K562 (cell line): Measurements from ENCODE around the gene CKAP2. TPM values are rescaled to one million over a fixed set of nuclear protein-coding genes. Genes with fewer than 3 reads are reported as not detected.

Experiments
- CEBPG ChIP-seq, 3 experiments: fragments of 200-800 bp in 1 of 3; sonication (Bioruptor generic) in 1 of 3; sonication (generic) in 1 of 3; formaldehyde crosslinking in 1 of 3; IDR thresholded peaks in 2 of 3; conservative IDR thresholded peaks in 1 of 3; 2 replicates each; pipeline versions ENCODE4 v1.6.1 to v1.8.0; 2016 to 2022; ENCODE audit warnings: missing compliant biosample characterization in 2 of 3, missing genetic modification characterization in 2 of 3, mild to moderate bottlenecking in 1 of 3, missing genetic modification reagents in 1 of 3
- CHD7 ChIP-seq: fragments of 200-600 bp; sonication (generic); IDR thresholded peaks from one replicate; pipeline ENCODE4 v1.6.1; 2012; ENCODE audit warnings: mild to moderate bottlenecking, low read depth, low read length, inconsistent platforms
- ESRRA ChIP-seq: fragments of 450-650 bp; IDR thresholded peaks from 2 replicates; pipeline ENCODE4 v1.6.1; 2014; ENCODE audit warnings: low read depth, mild to moderate bottlenecking, moderate library complexity, borderline replicate concordance
- ID3 ChIP-seq, 2 experiments: fragments of 250-450 bp in 1 of 2; fragments of 450-650 bp in 1 of 2; sonication (Bioruptor Pico) in 1 of 2; IDR thresholded peaks; 2 replicates each; pipeline versions ENCODE4 v1.6.1 to v1.8.0; 2016 to 2021; ENCODE audit warnings: mild to moderate bottlenecking in 2 of 2, moderate library complexity in 2 of 2, missing compliant biosample characterization in 1 of 2, missing genetic modification characterization in 1 of 2
- KLF1 ChIP-seq: fragments of 450-650 bp; IDR thresholded peaks from 2 replicates; pipeline ENCODE4 v1.6.1; 2016; ENCODE audit warnings: missing genetic modification characterization, missing compliant biosample characterization
- KLF16 ChIP-seq: IDR thresholded peaks from 2 replicates; pipeline ENCODE4 v1.6.1; 2016; ENCODE audit warnings: antibody characterized with exemption
- RBM17 ChIP-seq: fragments of 200-400 bp; formaldehyde crosslinking; IDR thresholded peaks from 2 replicates; pipeline ENCODE4 v1.6.1; 2017; ENCODE audit warnings: low read depth, mild to moderate bottlenecking, low read length, borderline replicate concordance
- SREBF1 ChIP-seq: fragments of 150-350 bp; IDR thresholded peaks from 2 replicates; pipeline ENCODE4 v1.6.1; 2014; ENCODE audit warnings: antibody characterized with exemption, low read depth, low read length, borderline replicate concordance
- ZHX1 ChIP-seq: fragments of 150-350 bp; conservative IDR thresholded peaks from 2 replicates; pipeline ENCODE4 v1.6.1; 2014; ENCODE audit warnings: low read length
- ZNF76 ChIP-seq: fragments of 250-450 bp; sonication (Bioruptor Pico); IDR thresholded peaks from 2 replicates; pipeline ENCODE4 v1.4.0; 2020; ENCODE audit warnings: mild to moderate bottlenecking, moderate library complexity, borderline replicate concordance
- polyA plus RNA-seq, 8 experiments: library from polyadenylated mRNA; depleted of rRNA in 4 of 8; stranded (reverse) in 5 of 8; unstranded in 3 of 8; fragments of >200 nt; fragmentation: Nextera tagmentation in 2 of 8; fragmentation: Illumina TruSeq in 1 of 8; extraction: Ambion mirVana in 2 of 8; extraction: Trizol in 1 of 8; gene quantifications; 2 replicates each; pipeline versions ENCODE4 v1.2.1 to v1.2.3, GENCODE V29; 2011 to 2014; ENCODE audit warnings: inconsistent platforms in 1 of 8, missing spikeins in 1 of 8
- total RNA-seq, 7 experiments: library from RNA; depleted of rRNA in 6 of 7; stranded (reverse); fragments of >200 nt in 6 of 7; fragmentation: Illumina TruSeq in 2 of 7; extraction: Trizol in 2 of 7; gene quantifications; 2 replicates each; pipeline versions ENCODE4 v1.2.1 to v1.2.3, GENCODE V29; 2011 to 2021; ENCODE audit warnings: low replicate concordance in 1 of 7

CKAP2 gene
- total and polyA plus RNA-seq, 9 of the 15 experiments (the other 6 are each of a cell fraction or from before 2014, with no cell fraction given) = 21.9 to 63.5 (median 34.8) TPM

- TF ChIP-seq CEBPG (CRISPR knock-in tag; IDR thresholded peaks at IDR 0.05) (no peak), CEBPG (tag; conservative IDR thresholded peaks at IDR 0.05 in 1 of 2, IDR thresholded peaks at IDR 0.05 in 1 of 2) (no peak), ZNF76 (CRISPR knock-in tag) (no peak), ID3 (CRISPR knock-in tag; IDR thresholded peaks at IDR 0.05) (no peak), ID3 (tag; IDR thresholded peaks at IDR 0.05) (no peak), KLF1 (tag) (no peak), SREBF1 (no peak), RBM17 (no peak), KLF16 (no peak), ZHX1 (no peak), ESRRA (no peak), CHD7 (no peak)
Observed at GRCh38 chr13:52452470-52452869, 2.8 kb upstream of the CKAP2 start (continued).
